ENCODE results near the gene CD55.

CD55 gene, protein sequence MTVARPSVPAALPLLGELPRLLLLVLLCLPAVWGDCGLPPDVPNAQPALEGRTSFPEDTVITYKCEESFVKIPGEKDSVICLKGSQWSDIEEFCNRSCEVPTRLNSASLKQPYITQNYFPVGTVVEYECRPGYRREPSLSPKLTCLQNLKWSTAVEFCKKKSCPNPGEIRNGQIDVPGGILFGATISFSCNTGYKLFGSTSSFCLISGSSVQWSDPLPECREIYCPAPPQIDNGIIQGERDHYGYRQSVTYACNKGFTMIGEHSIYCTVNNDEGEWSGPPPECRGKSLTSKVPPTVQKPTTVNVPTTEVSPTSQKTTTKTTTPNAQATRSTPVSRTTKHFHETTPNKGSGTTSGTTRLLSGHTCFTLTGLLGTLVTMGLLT

DNA sequence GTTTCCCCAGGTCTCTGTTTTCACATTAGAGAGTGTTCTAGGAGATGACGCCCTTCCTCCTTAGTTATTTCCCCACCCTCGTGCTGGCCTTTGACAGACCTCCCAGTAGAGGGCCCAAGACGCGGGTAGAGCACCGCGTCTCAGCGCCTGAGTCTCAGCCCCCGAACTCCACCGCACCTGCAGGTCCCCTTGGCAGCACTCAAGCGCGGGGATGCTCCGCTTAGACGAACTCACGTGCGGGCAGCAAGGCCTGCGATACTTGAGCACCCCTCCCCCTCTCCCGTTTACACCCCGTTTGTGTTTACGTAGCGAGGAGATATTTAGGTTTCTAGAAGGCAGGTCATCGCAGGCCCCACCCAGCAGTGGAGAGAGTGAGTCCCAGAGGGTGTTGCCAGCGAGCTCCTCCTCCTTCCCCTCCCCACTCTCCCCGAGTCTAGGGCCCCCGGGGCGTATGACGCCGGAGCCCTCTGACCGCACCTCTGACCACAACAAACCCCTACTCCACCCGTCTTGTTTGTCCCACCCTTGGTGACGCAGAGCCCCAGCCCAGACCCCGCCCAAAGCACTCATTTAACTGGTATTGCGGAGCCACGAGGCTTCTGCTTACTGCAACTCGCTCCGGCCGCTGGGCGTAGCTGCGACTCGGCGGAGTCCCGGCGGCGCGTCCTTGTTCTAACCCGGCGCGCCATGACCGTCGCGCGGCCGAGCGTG is at the start of gene CD55:
Gene CD55, plus strand, starts transcription at position 600 of the 711 bp plus-strand sequence. Its CDS starts 88 bp downstream, at position 688.
- peak; percentile 97 to 98 for DNase-seq (ENCODE audit: low read depth in 2 of 2)

DNA sequence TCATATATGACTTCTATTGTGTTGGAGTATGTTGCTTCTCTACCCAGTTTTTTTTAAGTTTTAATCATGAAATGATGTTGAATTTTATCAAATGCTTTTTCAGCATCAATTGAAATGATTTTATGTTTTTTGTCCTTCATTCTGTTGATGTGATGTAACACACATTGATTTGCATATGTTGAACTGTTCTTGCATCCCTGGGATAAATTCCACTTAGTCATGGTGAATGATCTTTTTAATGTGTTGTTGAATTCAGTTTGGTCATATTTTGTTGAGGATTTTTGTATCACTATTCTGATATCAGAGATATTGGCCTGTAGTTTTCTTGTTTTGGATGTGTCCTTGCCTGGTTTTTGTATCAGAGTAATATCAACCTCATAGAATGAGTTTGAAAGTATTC is 46.6 kb upstream of the CD55 start:
- no peak for DNase-seq (ENCODE audit: low read depth in 2 of 2)

DNA sequence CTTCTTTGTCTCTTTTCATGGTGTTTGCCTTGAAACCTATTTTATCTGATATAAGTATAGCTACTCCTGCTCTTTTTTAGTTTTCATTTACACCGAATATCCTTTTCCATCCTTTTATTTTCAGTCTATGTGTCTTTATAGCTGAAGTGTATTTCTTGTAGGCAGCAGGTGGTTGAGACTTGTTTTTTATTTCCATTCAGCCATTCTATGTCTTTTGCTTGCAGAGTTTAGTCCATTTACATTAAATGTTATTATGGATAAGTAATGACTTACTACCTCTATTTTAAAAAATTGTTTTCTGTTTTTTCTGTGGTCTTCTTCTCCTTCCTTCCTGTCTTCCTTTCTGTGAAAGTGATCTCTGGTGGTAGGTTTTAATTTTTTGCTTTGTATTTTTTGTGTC is 45.0 kb upstream of the CD55 start:
- DNase-seq (ENCODE audit: low read depth in 2 of 2) = no peak

DNA sequence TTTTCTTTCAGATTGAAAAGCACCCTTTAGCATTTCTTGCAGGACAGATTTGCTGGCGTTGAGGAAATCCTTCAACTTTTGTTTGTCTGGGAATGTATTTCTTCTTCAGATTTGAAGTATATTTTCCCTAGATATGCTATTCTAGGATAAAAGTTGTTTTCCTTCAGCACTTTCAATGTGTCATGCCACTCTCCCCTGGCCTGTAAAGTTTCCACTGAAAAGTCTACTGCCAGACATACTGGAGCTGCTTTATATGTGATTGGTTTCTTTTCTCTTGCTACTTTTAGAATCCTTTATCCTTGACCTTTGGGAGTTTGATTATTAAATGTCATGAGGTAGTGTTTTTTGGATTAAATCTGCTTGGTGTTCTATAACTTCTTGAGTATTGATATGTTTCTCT is 44.2 kb upstream of the CD55 start:
- DNase-seq (ENCODE audit: low read depth in 2 of 2) = no peak

DNA sequence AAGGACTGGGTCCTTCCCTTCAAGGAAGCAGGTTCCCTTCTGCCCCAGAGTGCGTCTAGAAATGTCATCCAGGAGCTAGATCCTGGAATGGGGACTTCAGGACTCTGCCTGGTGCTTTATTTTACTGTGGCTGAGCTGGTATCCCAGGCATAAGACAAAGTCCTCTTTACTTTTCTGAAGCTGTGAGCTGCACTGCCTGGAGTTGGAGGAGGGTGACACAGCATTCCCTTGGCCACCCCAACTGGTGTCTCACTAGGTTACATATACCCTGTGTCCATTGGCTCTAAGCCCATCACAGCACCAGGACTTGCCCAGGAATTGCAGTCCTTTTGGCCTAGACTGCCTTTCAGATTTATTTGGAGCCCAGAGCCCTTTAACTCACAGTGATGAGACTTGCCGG is 41.8 kb upstream of the CD55 start:
- no peak for DNase-seq (ENCODE audit: low read depth in 2 of 2)

DNA sequence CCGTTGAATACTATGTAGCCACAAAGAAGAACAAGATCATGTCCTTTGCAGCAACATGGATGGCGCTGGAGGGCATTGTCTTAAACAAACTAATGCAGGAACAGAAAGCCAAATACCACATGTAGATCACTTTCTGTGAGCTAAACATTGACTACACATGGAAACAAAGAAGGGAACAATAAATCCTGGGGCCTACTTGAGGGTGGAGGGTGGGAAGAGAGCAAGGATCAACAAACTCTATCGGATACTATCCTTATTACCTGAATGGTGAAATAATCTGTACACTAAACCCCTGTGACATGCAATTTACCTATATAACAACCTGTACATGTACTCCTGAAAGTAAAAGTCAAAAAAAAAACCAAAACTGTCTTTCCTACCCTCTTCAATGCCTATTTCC is 40.8 kb upstream of the CD55 start:
- no peak for DNase-seq (ENCODE audit: low read depth in 2 of 2)

DNA sequence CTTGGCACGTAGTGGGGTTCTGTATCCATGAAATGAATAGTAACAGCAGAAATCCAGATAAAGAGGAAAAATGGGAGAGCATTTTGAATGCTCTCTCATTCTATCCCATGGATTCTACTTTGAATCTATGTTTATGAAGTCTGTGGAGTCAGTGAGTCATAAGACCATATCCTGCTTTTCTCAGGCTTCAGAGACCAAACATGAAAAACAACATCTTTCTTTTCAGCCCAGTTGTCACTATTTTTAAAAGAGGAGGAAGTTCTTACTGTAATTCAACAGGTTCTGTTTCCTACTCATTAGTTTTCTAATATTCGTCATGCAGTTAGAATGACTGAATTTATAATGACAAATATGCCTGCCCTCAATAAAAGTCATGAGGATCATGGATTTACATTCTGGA is 39.4 kb upstream of the CD55 start:
- no peak for DNase-seq (ENCODE audit: low read depth in 2 of 2)

DNA sequence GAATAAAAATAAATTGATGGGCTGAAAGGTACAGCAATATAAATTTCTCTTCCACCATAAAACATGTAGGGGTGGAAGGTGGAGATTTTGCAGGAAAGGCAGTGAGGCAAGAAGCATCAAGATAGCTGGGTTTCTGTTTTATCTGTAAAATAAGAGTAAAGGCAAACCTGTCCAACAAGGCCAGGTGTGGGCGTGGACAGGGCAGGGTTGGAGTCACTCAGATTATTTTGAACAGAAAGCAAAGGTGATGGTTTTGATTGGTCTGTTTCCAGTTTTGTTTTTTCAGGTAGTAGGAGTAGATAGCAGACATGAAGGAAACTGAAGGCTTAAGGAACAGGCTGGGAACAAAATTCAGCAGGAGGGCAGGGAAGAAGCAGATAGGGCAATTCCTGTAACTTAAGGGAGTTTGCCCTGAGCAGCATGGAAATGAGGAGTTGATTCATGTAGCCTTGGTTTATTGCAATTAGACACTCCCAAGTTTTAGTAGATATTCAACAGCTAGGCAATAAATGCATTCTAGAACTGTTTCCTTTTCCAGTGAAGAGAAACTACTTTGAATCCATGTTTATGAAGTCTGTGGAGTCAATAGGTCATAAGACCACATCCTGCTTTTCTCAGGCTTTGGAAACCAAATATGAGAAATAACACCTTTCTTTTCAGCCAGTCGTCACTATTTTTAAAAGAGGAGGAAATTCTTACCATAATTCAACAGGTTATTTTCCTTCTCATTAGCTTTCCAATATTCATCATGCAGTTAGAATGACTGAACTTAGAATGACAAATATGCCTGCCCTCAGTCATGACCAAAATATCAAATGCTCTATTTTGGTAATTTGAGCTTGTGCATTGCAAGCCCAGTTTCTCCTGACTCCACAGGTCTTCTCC is 38.7 kb upstream of the CD55 start:
- no peak for DNase-seq (ENCODE audit: low read depth in 2 of 2)

DNA sequence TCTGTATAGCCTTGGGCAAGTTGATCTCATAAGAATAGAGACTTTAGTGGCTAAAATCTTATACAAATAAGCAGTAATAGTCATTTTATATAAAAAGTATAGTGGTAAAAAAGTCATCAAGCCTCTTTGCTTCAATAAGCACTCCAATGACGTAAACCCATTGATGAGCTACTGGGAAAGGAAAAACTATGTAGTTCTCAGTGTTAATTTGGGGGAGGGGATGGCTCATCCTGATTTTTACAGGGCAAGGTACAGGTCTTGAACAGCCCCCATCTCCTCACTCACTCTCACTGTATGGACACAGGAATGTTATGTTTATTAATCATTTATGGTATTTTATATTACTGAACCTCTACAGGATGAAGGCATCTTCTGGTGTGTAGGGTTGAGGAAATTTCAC is 38.1 kb upstream of the CD55 start:
- no peak for DNase-seq (ENCODE audit: low read depth in 2 of 2)

DNA sequence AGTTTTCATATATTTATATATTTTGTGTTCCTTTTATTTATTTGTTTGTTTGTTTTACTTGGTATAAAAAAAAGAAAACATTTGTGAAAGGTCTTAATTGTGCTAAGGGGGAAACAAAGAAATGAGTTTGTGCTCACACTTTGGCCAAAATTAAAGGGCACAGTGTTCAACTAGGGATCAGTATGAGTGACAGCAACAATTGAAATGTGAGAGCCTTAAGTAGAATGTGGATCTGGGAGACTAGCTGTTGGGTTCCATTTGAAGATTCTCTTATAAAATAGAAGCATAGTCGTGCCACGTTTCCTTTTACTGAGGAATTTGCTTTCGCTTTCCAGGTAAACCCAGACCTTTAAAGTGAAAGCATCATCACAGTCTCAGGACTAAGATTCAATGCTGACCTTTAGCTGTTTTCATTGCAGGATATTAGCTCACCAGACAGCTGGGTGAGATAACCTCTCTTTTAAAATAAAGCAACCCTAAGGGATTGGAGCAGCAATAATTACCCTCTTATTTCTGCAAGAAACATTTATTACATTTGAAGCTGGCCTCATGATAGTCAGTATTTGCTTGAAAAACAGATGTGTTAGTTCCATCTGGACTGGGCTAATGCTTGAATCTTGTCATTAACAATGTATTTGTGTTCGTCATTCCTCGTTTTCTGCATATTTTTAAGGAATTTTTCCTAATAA is 37.1 kb upstream of the CD55 start:
- no peak for DNase-seq (ENCODE audit: low read depth in 2 of 2)

DNA sequence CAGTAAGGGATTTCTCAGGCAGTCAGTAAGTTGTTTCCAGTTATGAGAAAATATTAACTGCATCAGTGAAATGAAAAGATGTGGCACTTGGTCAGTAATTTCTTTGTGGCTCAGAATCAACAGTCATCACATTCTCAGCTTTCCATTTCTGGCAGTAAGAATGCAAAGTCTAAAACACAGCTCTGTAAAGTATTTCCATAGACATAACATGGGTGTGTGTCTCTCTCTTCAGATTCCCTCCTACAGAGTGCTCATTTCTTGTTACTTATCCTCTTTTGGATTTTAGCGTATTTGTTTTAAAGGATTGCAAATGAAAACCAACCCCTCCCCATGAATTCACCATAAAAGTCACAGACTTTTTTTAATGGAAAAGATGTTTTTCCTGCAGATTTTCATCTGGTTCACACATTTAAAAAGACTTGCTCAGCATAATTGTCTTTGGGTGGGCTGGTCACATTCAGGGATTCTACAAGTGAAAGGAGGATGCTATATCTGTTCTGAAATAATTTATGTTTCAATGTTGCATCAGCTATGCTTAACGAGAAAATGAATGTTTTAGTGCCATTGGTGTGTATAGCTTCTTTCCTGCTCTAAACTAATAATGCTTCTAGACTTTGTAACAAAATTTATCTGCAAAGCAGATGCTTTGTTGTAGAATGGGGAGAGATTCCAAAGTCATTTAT is 34.6 kb upstream of the CD55 start:
- DNase-seq (ENCODE audit: low read depth in 2 of 2) = no peak

DNA sequence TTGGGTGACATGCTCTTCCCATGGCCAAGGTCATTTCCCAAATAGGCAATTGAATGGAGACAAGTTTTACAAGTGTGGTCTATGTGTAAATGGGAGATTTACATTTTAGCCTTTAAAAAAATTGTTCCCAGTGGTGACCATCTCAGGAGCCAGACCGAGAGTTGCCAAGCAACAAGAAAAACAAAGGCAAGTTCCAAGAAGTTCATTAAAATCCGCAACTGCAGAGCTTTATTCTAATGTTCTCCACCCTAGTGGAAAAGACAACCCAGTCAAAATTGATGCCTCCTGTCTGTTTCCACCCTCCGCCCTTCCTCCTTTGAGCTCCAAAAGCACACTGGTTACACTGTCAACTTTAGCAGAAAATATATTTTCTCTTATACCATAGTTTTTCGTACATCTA is 33.2 kb upstream of the CD55 start:
- no peak for DNase-seq (ENCODE audit: low read depth in 2 of 2)

DNA sequence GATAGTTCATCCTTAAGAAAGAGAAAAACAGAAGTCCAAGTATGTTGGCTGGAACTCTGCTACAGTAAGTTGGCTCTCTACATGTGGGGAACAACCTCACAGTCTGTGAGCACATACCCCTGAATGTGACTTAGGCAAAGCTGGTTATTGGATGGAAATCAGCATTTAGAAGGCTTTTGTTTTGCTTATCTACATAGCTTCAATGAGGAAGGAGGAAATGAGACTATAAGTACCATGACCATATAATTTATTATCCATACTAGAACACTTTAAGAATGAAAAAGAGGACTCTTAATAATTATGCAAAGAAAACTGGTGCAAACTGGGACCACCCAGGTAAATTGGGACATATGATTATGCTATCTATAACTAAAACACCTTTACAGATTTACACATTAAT is 31.7 kb upstream of the CD55 start:
- no peak for DNase-seq (ENCODE audit: low read depth in 2 of 2)

DNA sequence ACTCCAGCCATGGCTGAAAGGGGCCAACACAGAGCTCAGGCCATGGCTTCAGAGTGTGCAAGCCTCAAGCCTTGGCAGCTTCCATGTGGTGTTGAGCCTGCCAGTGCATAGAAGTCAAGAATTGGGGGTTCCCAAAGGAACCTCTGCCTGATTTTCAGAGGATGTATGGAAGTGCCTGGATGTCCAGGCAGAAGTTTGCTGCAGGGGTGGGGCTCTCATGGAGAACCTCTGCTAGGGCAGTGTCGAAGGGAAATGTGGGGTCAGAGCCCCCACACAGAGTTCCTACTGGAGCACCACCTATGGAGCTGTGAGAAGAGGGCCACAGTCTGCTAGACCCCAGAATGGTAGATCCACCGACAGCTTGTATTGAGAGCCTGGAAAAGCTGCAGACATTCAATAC is 29.8 kb upstream of the CD55 start:
- DNase-seq (ENCODE audit: low read depth in 2 of 2) = no peak

DNA sequence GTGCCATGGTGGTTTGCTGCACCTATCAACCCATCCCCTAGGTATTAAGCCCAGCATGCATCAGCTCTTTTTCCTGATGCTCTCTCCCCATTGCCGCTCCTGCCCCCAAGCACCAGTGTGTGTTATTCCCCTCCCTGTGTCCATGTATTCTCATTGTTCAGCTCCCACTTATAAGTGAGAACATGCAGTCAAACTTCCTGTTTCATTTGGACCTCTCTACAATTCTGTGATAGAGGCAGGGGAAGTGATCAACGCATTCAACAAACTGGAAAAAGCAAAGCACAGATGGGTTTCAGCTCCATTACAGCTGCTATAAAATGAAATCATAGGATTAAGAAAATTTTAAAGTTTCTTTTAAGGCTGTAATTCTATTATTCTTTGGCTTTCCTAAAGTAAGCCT is 23.3 kb upstream of the CD55 start:
- no peak for DNase-seq (ENCODE audit: low read depth in 2 of 2)

DNA sequence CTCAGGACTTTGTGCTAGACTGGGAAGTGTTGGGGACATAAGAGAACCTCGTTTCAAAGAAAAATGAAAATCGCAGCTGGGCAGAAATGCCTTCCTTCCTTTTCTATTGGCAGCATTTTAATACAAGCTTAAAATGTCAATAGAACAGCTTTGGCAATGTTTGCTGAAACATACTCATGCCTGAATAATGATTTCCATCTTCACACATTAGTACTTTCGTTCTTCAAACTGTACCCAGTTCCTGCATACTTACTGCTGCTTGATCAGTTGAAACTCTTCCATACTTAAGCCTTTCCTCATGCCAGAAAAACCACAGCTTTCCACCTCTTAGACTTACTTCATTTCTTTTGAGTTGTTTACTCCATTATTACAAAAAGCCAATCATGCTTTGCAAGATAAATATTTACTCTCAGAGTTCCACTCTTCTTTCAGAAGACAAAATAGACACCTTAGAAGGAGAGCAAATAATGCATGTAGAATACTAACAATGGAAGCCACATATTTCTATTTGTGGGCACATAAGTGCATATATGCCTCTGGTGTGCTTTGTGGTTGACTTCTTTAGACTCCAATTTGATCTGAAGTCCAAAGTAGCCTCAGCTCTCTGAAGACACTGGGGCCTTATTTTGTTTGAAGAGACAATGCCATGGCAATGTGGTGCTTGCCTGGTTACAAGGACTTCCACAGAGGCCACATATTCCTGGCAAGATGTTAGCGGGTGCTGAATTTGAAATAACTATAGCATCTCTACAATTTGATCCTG is 22.7 kb upstream of the CD55 start:
- DNase-seq (ENCODE audit: low read depth in 2 of 2) = no peak

DNA sequence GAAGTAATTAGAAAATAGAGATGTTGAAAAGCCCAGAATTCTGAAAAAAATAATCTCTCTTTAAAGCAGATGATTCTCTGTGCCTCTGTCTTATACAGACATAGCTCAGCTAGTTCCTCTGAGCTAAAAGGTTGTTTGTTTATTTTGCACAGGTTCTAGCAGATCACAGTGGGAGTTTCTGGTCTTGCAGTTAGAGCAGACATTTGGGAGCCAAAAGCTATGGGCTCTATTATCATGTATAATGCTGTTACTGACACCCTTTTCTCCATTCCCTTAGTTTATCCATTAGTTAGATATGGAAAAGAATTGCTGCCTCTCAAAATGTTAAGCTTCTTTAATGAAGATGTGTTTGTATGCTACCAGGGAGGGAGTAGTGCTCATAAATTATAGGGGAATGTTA is 20.5 kb upstream of the CD55 start:
- DNase-seq (ENCODE audit: low read depth in 2 of 2) = no peak

DNA sequence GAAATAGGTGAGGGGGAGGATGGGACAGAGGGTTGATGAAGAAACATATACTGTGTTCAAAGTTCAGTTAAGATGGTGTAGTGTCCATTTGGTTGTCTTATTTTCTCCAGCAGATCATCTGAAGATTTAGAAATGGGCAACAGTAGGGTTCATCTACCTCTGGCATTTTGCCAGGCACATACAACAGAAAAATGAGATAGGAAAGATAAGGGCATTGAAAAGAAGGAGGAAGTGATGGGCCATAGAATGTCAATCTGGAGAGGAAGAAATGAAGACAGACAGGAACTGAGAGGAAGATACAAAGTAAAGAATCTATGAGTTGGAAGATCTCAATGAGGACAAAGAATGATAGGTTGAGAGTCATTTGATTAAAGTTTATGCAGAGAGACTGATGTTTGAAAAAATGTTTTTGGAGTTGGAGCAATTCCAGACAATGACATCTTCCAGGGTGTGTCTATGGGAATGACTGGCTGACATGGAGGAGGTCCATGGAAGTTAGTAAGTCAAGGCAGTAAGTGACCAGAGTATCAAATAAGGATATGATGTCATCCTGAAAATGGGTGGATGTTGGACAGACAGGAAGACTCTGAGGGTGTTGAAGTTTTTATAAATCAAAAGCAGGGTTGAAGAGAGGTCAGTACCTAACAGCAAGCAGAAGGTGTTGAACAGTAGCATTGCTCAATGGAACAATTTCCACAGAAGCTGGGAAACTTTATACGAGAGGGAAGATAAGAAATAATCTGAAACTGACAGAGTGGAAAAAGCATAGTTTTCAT is 18.7 kb upstream of the CD55 start:
- DNase-seq (ENCODE audit: low read depth in 2 of 2) = no peak

DNA sequence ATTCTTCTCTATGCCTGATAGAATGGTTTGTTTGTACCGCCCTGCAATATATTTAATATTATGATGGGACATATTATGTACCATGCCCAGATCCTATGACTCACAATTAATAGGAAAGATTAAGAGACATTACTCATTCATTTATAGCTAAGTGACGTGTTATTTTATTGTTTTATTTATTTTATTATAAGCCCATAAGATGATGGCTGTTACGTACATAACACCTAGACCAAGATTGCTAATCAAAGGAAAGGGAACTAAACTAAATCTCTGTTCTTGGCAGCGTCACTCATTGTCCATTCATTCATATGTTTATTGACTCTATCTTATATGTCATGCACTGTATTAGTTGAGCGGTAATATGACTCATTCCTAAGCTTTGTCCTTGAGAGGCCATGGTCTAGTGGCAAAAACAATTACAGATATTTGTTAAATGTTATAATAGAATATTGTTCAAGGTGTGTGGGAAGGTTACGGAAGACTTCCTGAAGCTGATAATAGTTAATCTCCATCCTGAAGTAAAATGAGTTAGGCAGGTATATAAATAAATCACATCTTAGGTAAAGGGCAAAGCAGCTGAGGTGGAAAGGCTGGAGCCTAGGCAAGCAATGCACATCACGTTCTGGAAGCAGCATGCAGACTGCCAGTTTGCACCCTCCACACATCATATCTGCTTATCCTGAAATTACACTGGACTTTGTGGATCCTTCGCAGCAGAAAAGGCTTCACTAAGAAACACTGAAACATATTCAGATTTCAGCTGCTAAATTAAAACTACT is 16.6 kb upstream of the CD55 start:
- DNase-seq (ENCODE audit: low read depth in 2 of 2) = no peak

All from stimulated activated CD8-positive, alpha-beta memory T cell treated with anti-CD3 and anti-CD28 coated beads, Interleukin-7, amount 100 ng/mL, for 1 hour (primary cell).